K562 (cell line): ENCODE measurements around the gene SLC7A10. TPM values are rescaled to one million over a fixed set of nuclear protein-coding genes. Genes with fewer than 3 reads are reported as not detected.

Source experiments
- ATAC-seq: fragments of 200-7000 bp; cut with Tn5 transposase; 3 replicates; pipeline ENCODE4 v1.9.1; 2020; ENCODE audit warnings: moderate library complexity
- BruUV-seq: library from RNA; stranded (reverse); fragments of 400-500 nt; replicated peaks from 2 replicates; lab custom pipeline; 2021; lab: Mats Ljungman, UMichigan
- CTCF ChIA-PET: fragments of 300-600 bp; formaldehyde crosslinking; extraction: SDS; loops from one replicate; lab custom pipeline; 2021; ENCODE audit warnings: low intra/inter-chr PET ratio; lab: Yijun Ruan, JAX
- POLR2A ChIA-PET: fragments of 300-600, 350-650 bp; sonication (Branson Sonifier 250); formaldehyde crosslinking; extraction: SDS; loops from one replicate; lab custom pipeline; 2021; ENCODE audit warnings: antibody characterized with exemption, inconsistent platforms; lab: Yijun Ruan, JAX
- DNase-seq, 4 experiments: peaks; one replicate each; pipeline versions ENCODE4 v3.0.0 to v3.0.0-alpha.2; 2011 to 2018; ENCODE audit warnings: low spot score in 3 of 4, mixed read lengths in 3 of 4; ENCODE audit errors: extremely low read depth in 1 of 4
- FAIRE-seq: peaks from 2 replicates; lab custom pipeline; 2011; peaks lifted over from hg19 to GRCh38; lab: Jason Lieb, UNC
- H2AFZ ChIP-seq: 2 replicates; pipeline ENCODE4 v1.6.0; 2011; ENCODE audit warnings: low read depth, low read length, control low read depth, inconsistent platforms
- H3K27ac ChIP-seq: fragments of 200-600 bp; 3 replicates; pipeline ENCODE4 v1.8.0; 2011; ENCODE audit warnings: low read depth, mild to moderate bottlenecking, control low read depth, inconsistent platforms, low read length, moderate library complexity, mixed read lengths; ENCODE audit errors: extremely low read depth
- H3K27me3 ChIP-seq, 2 experiments: fragments of 300-600 bp in 1 of 2; 2 replicates in 1 of 2; 3 replicates in 1 of 2; pipeline versions ENCODE4 v1.6.0 to v1.8.0; 2011; ENCODE audit warnings: inconsistent platforms in 2 of 2, low read length in 2 of 2, mild to moderate bottlenecking in 1 of 2, mixed read lengths in 1 of 2, moderate library complexity in 1 of 2; ENCODE audit not compliant: control insufficient read depth in 2 of 2, insufficient read depth in 2 of 2
- H3K36me3 ChIP-seq: fragments of 300-600 bp; 3 replicates; pipeline ENCODE4 v1.8.0; 2011; ENCODE audit warnings: mild to moderate bottlenecking, low read length, inconsistent platforms; ENCODE audit not compliant: control insufficient read depth, insufficient read depth
- H3K4me1 ChIP-seq, 2 experiments: fragments of 200-600 bp in 1 of 2; replicated peaks in 1 of 2; 2 replicates in 1 of 2; 3 replicates in 1 of 2; pipeline versions ENCODE4 v1.5.1 to v1.8.0; 2011; ENCODE audit warnings: inconsistent platforms in 2 of 2, low read length in 2 of 2, mild to moderate bottlenecking in 1 of 2, mixed read lengths in 1 of 2, moderate library complexity in 1 of 2; ENCODE audit not compliant: control insufficient read depth in 2 of 2, insufficient read depth in 2 of 2
- H3K4me2 ChIP-seq: 2 replicates; pipeline ENCODE4 v1.6.1; 2011; ENCODE audit warnings: low read length, control low read depth, inconsistent platforms, mixed read lengths; ENCODE audit not compliant: insufficient read depth
- H3K4me3 ChIP-seq: fragments of 200-600 bp; sonication (generic), shearing (Covaris generic); 2 replicates; pipeline ENCODE4 v1.5.1; 2016; ENCODE audit warnings: control low read depth, inconsistent platforms
- H3K79me2 ChIP-seq: fragments of 200-600 bp; 3 replicates; pipeline ENCODE4 v1.8.0; 2011; ENCODE audit warnings: low read length, inconsistent platforms; ENCODE audit not compliant: control insufficient read depth, insufficient read depth
- H3K9ac ChIP-seq, 2 experiments: 2 replicates each; pipeline versions ENCODE4 v1.6.0 to v1.6.1; 2011; ENCODE audit warnings: low read depth in 2 of 2, low read length in 2 of 2, control low read depth in 1 of 2, inconsistent platforms in 1 of 2, mild to moderate bottlenecking in 1 of 2, mixed read lengths in 1 of 2; ENCODE audit not compliant: insufficient read depth in 1 of 2
- H3K9me1 ChIP-seq: one replicate; pipeline ENCODE4 v1.6.0; 2011; ENCODE audit warnings: inconsistent platforms, mild to moderate bottlenecking, low read length, moderate library complexity; ENCODE audit not compliant: control insufficient read depth, insufficient read depth
- H3K9me3 ChIP-seq: replicated peaks from 2 replicates; pipeline ENCODE4 v1.5.1; 2011; ENCODE audit warnings: low read depth, low read length, inconsistent platforms; ENCODE audit not compliant: control insufficient read depth, insufficient read depth
- H4K20me1 ChIP-seq: replicated peaks from 2 replicates; pipeline ENCODE4 v1.6.1; 2011; ENCODE audit warnings: low read length, inconsistent platforms, mixed read lengths; ENCODE audit not compliant: control insufficient read depth, insufficient read depth
- CUX1 ChIP-seq: fragments of 200-800 bp; sonication (Bioruptor generic); IDR thresholded peaks from 2 replicates; pipeline ENCODE4 v1.6.1; 2016; ENCODE audit warnings: missing genetic modification characterization, missing compliant biosample characterization
- KLF16 ChIP-seq: IDR thresholded peaks from 2 replicates; pipeline ENCODE4 v1.6.1; 2016; ENCODE audit warnings: antibody characterized with exemption
- NR2C2 ChIP-seq, 2 experiments: fragments of 200-800 bp in 1 of 2; sonication (Bioruptor generic) in 1 of 2; sonication (generic) in 1 of 2; formaldehyde crosslinking in 1 of 2; IDR thresholded peaks; 2 replicates each; pipeline versions ENCODE4 v1.6.1 to v1.8.0; 2016 to 2022; ENCODE audit warnings: mild to moderate bottlenecking in 1 of 2, missing compliant biosample characterization in 1 of 2, missing genetic modification characterization in 1 of 2, missing genetic modification reagents in 1 of 2
- RBBP5 ChIP-seq: fragments of 200-600 bp; sonication (generic); IDR thresholded peaks from 2 replicates; pipeline ENCODE4 v1.6.1; 2012; ENCODE audit warnings: borderline replicate concordance, mild to moderate bottlenecking, low read length, control low read depth, inconsistent platforms; ENCODE audit not compliant: insufficient read depth, poor library complexity, severe bottlenecking
- YY1 ChIP-seq, 3 experiments: IDR thresholded peaks; 2 replicates each; pipeline ENCODE4 v1.6.1; 2011; ENCODE audit warnings: low read length in 2 of 3, mild to moderate bottlenecking in 2 of 3, moderate library complexity in 2 of 3, borderline replicate concordance in 1 of 3, control low read depth in 1 of 3, low read depth in 1 of 3; ENCODE audit not compliant: insufficient read depth in 3 of 3, insufficient replicate concordance in 2 of 3, control insufficient read depth in 1 of 3, insufficient read length in 1 of 3; ENCODE audit errors: extremely low read depth in 1 of 3
- ZNF311 ChIP-seq: fragments of 250-450 bp; sonication (Bioruptor Pico); IDR thresholded peaks from 2 replicates; pipeline ENCODE4 v1.4.0; 2020; ENCODE audit warnings: mild to moderate bottlenecking, moderate library complexity
- WGBS: fragments of 100-300 bp; shearing (Covaris generic); methylation state at CpG from one replicate; pipeline ENCODE4 v1.1.6; 2016; ENCODE audit warnings: low coverage, mixed read lengths; ENCODE audit not compliant: insufficient coverage; ENCODE audit errors: missing lambda C conversion rate; 5-methylcytosine and 5-hydroxymethylcytosine counted together
- in situ Hi-C: fragments of 300-500 bp; cut with MboI; formaldehyde crosslinking; loops from 4 replicates; pipeline ENCODE4 v1.15.0; 2018; ENCODE audit warnings: inconsistent platforms, mixed read lengths
- intact Hi-C: fragments of 100-400 bp; cut with micrococcal nuclease; formaldehyde crosslinking; loops from 2 replicates; pipeline ENCODE4 v1.14.2; 2022
- polyA plus RNA-seq, 8 experiments: library from polyadenylated mRNA; depleted of rRNA in 4 of 8; stranded (reverse) in 5 of 8; unstranded in 3 of 8; fragments of >200 nt; fragmentation: Nextera tagmentation in 2 of 8; fragmentation: Illumina TruSeq in 1 of 8; extraction: Ambion mirVana in 2 of 8; extraction: Trizol in 1 of 8; gene quantifications; 2 replicates each; pipeline versions ENCODE4 v1.2.1 to v1.2.3, GENCODE V29; 2011 to 2014; ENCODE audit warnings: inconsistent platforms in 1 of 8, missing spikeins in 1 of 8
- total RNA-seq, 7 experiments: library from RNA; depleted of rRNA in 6 of 7; stranded (reverse); fragments of >200 nt in 6 of 7; fragmentation: Illumina TruSeq in 2 of 7; extraction: Trizol in 2 of 7; gene quantifications; 2 replicates each; pipeline versions ENCODE4 v1.2.1 to v1.2.3, GENCODE V29; 2011 to 2021; ENCODE audit warnings: low replicate concordance in 1 of 7
- TF ChIP-seq, protein P1 (sequence below): fragments of 450-650 bp; IDR thresholded peaks from 2 replicates; pipeline ENCODE4 v1.6.1; 2017; ENCODE audit warnings: antibody characterized with exemption
- TF ChIP-seq, protein P2 (sequence below), 2 experiments: IDR thresholded peaks; 2 replicates each; pipeline ENCODE4 v1.6.1; 2012; ENCODE audit warnings: improper control_type of control experiment in 2 of 2, low read depth in 2 of 2, low read length in 2 of 2, borderline replicate concordance in 1 of 2
- TF ChIP-seq, protein P3 (sequence below): fragments of 250-450 bp; sonication (Bioruptor Pico); IDR thresholded peaks from 2 replicates; pipeline ENCODE4 v1.5.0; 2020; ENCODE audit warnings: mild to moderate bottlenecking

SLC7A10 gene
- total and polyA plus RNA-seq, 9 of the 15 experiments (the other 6 are each of a cell fraction or from before 2014, with no cell fraction given) = 0.07 TPM; not detected in 8

- ChIA-PET CTCF (no interaction called here), POLR2A (no interaction called here)
- H3K27ac ChIP-seq = no peak overlapping the region
- H3K4me2 ChIP-seq = no peak overlapping the region
- no peak overlapping the region for H2AFZ ChIP-seq
- no peaks in the 10 kb centered on the region; a peak in 2 of 5 replicates for H3K4me1 ChIP-seq
- H3K27me3 ChIP-seq = peaks cover 0 to 48% of the 10 kb centered on the region in 2 experiments; a peak in 3 of 5 replicates
- WGBS = 30% methylated on average over 7 of the region's 7 CpGs
- no TSS peak for BruUV-seq
- no peak overlapping the region for H3K4me3 ChIP-seq
- H3K79me2 ChIP-seq = no peaks in the 10 kb centered on the region
- intact Hi-C loops = no loop called here
- H3K9me1 ChIP-seq = no peaks in the 10 kb centered on the region
- no peak overlapping the region for H3K9ac ChIP-seq
- in situ Hi-C loops = no loop called here
- FAIRE-seq = no peak
- no peak for ATAC-seq
- no peaks in the 10 kb centered on the region for H3K9me3 ChIP-seq
- DNase-seq = no peak
- H4K20me1 ChIP-seq = peaks cover 8% of the 10 kb centered on the region; the same call in 1 of the 2 replicates
- no peaks in the 10 kb centered on the region for H3K36me3 ChIP-seq
- TF ChIP-seq RBBP5 = no peak
- TF ChIP-seq, protein P1, sequence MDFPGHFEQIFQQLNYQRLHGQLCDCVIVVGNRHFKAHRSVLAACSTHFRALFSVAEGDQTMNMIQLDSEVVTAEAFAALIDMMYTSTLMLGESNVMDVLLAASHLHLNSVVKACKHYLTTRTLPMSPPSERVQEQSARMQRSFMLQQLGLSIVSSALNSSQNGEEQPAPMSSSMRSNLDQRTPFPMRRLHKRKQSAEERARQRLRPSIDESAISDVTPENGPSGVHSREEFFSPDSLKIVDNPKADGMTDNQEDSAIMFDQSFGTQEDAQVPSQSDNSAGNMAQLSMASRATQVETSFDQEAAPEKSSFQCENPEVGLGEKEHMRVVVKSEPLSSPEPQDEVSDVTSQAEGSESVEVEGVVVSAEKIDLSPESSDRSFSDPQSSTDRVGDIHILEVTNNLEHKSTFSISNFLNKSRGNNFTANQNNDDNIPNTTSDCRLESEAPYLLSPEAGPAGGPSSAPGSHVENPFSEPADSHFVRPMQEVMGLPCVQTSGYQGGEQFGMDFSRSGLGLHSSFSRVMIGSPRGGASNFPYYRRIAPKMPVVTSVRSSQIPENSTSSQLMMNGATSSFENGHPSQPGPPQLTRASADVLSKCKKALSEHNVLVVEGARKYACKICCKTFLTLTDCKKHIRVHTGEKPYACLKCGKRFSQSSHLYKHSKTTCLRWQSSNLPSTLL = no peak
- no peak for TF ChIP-seq KLF16
- TF ChIP-seq, protein P2, sequence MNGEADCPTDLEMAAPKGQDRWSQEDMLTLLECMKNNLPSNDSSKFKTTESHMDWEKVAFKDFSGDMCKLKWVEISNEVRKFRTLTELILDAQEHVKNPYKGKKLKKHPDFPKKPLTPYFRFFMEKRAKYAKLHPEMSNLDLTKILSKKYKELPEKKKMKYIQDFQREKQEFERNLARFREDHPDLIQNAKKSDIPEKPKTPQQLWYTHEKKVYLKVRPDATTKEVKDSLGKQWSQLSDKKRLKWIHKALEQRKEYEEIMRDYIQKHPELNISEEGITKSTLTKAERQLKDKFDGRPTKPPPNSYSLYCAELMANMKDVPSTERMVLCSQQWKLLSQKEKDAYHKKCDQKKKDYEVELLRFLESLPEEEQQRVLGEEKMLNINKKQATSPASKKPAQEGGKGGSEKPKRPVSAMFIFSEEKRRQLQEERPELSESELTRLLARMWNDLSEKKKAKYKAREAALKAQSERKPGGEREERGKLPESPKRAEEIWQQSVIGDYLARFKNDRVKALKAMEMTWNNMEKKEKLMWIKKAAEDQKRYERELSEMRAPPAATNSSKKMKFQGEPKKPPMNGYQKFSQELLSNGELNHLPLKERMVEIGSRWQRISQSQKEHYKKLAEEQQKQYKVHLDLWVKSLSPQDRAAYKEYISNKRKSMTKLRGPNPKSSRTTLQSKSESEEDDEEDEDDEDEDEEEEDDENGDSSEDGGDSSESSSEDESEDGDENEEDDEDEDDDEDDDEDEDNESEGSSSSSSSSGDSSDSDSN (IDR thresholded peaks at IDR 0.05; ENCODE audit: borderline replicate concordance in 1 of 2, low read depth in 2 of 2, low read length in 2 of 2) = no peak
- TF ChIP-seq YY1 (IDR thresholded peaks at IDR 0.05; ENCODE audit: borderline replicate concordance in 1 of 3, control insufficient read depth in 1 of 3, extremely low read depth in 1 of 3, insufficient read depth in 3 of 3, insufficient read length in 1 of 3, insufficient replicate concordance in 2 of 3, low read depth in 1 of 3, low read length in 2 of 3) = no peak
- no peak for TF ChIP-seq ZNF311 (CRISPR knock-in tag)
- TF ChIP-seq CUX1 (CRISPR knock-in tag) = no peak
- no peak for TF ChIP-seq NR2C2 (CRISPR knock-in tag; IDR thresholded peaks at IDR 0.05)
- no peak for TF ChIP-seq NR2C2 (tag; IDR thresholded peaks at IDR 0.05)
- TF ChIP-seq, protein P3, sequence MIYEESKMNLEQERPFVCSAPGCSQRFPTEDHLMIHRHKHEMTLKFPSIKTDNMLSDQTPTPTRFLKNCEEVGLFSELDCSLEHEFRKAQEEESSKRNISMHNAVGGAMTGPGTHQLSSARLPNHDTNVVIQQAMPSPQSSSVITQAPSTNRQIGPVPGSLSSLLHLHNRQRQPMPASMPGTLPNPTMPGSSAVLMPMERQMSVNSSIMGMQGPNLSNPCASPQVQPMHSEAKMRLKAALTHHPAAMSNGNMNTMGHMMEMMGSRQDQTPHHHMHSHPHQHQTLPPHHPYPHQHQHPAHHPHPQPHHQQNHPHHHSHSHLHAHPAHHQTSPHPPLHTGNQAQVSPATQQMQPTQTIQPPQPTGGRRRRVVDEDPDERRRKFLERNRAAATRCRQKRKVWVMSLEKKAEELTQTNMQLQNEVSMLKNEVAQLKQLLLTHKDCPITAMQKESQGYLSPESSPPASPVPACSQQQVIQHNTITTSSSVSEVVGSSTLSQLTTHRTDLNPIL = no peak
Measured at GRCh38 chr19:33198169-33198568, 27.5 kb downstream of the SLC7A10 start.
